K562 (cell line): ENCODE measurements around the gene FBXO4. TPM values are rescaled to one million over a fixed set of nuclear protein-coding genes. Genes with fewer than 3 reads are reported as not detected.

Experiments
- ARID2 ChIP-seq: fragments of 450-650 bp; IDR thresholded peaks from 2 replicates; pipeline ENCODE4 v1.6.1; 2017; ENCODE audit warnings: antibody characterized with exemption, mild to moderate bottlenecking
- CREB1 ChIP-seq, 2 experiments: sonication (generic) in 1 of 2; formaldehyde crosslinking in 1 of 2; IDR thresholded peaks; 2 replicates each; pipeline versions ENCODE4 v1.6.1 to v1.8.0; 2012 to 2022; ENCODE audit warnings: inconsistent platforms in 1 of 2, mild to moderate bottlenecking in 1 of 2, missing genetic modification reagents in 1 of 2, moderate library complexity in 1 of 2
- EGR1 ChIP-seq: fragments of 450-650 bp; conservative IDR thresholded peaks from 2 replicates; pipeline ENCODE4 v1.6.1; 2017; ENCODE audit warnings: mild to moderate bottlenecking
- ERF ChIP-seq: fragments of 450-650 bp; formaldehyde crosslinking; IDR thresholded peaks from 2 replicates; pipeline ENCODE4 v1.4.0; 2020; ENCODE audit warnings: mild to moderate bottlenecking, mixed read lengths
- MCM5 ChIP-seq: fragments of 450-650 bp; IDR thresholded peaks from 2 replicates; pipeline ENCODE4 v1.6.1; 2016; ENCODE audit warnings: low read depth
- MIER1 ChIP-seq: fragments of 450-650 bp; IDR thresholded peaks from 2 replicates; pipeline ENCODE4 v1.6.1; 2016; ENCODE audit warnings: antibody characterized with exemption, mild to moderate bottlenecking, low read depth
- NEUROD1 ChIP-seq: fragments of 150-350 bp; IDR thresholded peaks from 2 replicates; pipeline ENCODE4 v1.6.1; 2014; ENCODE audit warnings: borderline replicate concordance, low read length, low read depth; ENCODE audit not compliant: partially characterized antibody
- NFXL1 ChIP-seq: fragments of 450-650 bp; formaldehyde crosslinking; IDR thresholded peaks from 2 replicates; pipeline ENCODE4 v1.4.0; 2021; ENCODE audit warnings: mild to moderate bottlenecking
- PCBP1 ChIP-seq: fragments of 200-400 bp; formaldehyde crosslinking; IDR thresholded peaks from 2 replicates; pipeline ENCODE4 v1.6.1; 2018; ENCODE audit warnings: mild to moderate bottlenecking, low read depth, low read length; ENCODE audit not compliant: poor library complexity, severe bottlenecking
- RCOR1 ChIP-seq, 2 experiments: IDR thresholded peaks; 2 replicates each; pipeline ENCODE4 v1.6.1; 2012; ENCODE audit warnings: low read depth in 2 of 2, low read length in 2 of 2, borderline replicate concordance in 1 of 2, improper control_type of control experiment in 1 of 2
- ZC3H11A ChIP-seq: IDR thresholded peaks from 2 replicates; pipeline ENCODE4 v1.6.1; 2012; ENCODE audit warnings: low read depth, low read length, improper control_type of control experiment
- polyA plus RNA-seq, 8 experiments: library from polyadenylated mRNA; depleted of rRNA in 4 of 8; stranded (reverse) in 5 of 8; unstranded in 3 of 8; fragments of >200 nt; fragmentation: Nextera tagmentation in 2 of 8; fragmentation: Illumina TruSeq in 1 of 8; extraction: Ambion mirVana in 2 of 8; extraction: Trizol in 1 of 8; gene quantifications; 2 replicates each; pipeline versions ENCODE4 v1.2.1 to v1.2.3, GENCODE V29; 2011 to 2014; ENCODE audit warnings: inconsistent platforms in 1 of 8, missing spikeins in 1 of 8
- total RNA-seq, 7 experiments: library from RNA; depleted of rRNA in 6 of 7; stranded (reverse); fragments of >200 nt in 6 of 7; fragmentation: Illumina TruSeq in 2 of 7; extraction: Trizol in 2 of 7; gene quantifications; 2 replicates each; pipeline versions ENCODE4 v1.2.1 to v1.2.3, GENCODE V29; 2011 to 2021; ENCODE audit warnings: low replicate concordance in 1 of 7
- TF ChIP-seq, protein P1 (sequence below), 2 experiments: fragments of 150-350 bp in 1 of 2; IDR thresholded peaks; 2 replicates each; pipeline ENCODE4 v1.6.1; 2012 to 2016; ENCODE audit warnings: low read depth in 2 of 2, low read length in 2 of 2, mild to moderate bottlenecking in 1 of 2, moderate library complexity in 1 of 2
- TF ChIP-seq, protein P2 (sequence below): fragments of 200-400 bp; formaldehyde crosslinking; IDR thresholded peaks from 2 replicates; pipeline ENCODE4 v1.6.1; 2017; ENCODE audit warnings: mild to moderate bottlenecking, low read depth, low read length, moderate library complexity

FBXO4 gene
- total and polyA plus RNA-seq, 9 of the 15 experiments (the other 6 are each of a cell fraction or from before 2014, with no cell fraction given) = 5.9 to 33.4 (median 19.6) TPM

DNA sequence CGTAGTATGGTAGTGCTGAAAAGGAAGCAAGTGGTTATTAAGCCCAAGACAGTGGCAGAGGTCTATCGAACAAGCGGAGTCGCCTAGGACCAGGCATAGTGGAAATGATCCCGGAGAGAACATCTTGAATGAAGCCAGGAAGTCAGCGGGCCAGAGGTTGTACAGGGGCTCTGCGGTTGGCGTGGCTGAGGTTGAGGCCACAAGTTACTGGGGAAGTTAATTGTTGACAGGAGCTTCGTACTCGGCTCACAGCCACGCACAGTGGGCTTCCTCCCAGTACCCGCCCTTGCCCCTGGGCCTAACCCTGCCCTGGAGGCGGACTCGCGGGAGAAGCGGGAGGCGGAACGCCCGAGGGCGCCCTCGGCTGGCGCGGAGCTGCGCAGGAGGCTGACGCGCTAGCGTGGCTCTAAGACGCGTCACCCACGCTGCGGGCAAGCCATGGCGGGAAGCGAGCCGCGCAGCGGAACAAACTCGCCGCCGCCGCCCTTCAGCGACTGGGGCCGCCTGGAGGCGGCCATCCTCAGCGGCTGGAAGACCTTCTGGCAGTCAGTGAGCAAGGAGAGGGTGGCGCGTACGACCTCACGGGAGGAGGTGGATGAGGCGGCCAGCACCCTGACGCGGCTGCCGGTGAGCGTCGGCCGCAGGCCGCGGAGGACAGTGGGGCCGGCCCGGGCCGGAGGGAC is at the start of gene FBXO4 (continued):
- TF ChIP-seq NEUROD1 (peak; percentile 68), EGR1 (peak; percentile 86), MIER1 (no peak), ZC3H11A (no peak; the same call in 1 of the 2 replicates), NFXL1 (no peak), CREB1 (IDR thresholded peaks at IDR 0.05) (peak; percentile 93), CREB1 (CRISPR knock-in tag; IDR thresholded peaks at IDR 0.05) (peak; percentile 93), RCOR1 (IDR thresholded peaks at IDR 0.05; ENCODE audit: borderline replicate concordance in 1 of 2, low read depth in 2 of 2, low read length in 2 of 2) (peak in 1 of 2 experiments; percentile 49; a peak in 2 of 4 replicates), MCM5 (no peak), PCBP1 (no peak), ARID2 (peak; percentile 54), ERF (CRISPR knock-in tag) (peak; percentile 34; the same call in 1 of the 2 replicates)
- TF ChIP-seq, protein P1, sequence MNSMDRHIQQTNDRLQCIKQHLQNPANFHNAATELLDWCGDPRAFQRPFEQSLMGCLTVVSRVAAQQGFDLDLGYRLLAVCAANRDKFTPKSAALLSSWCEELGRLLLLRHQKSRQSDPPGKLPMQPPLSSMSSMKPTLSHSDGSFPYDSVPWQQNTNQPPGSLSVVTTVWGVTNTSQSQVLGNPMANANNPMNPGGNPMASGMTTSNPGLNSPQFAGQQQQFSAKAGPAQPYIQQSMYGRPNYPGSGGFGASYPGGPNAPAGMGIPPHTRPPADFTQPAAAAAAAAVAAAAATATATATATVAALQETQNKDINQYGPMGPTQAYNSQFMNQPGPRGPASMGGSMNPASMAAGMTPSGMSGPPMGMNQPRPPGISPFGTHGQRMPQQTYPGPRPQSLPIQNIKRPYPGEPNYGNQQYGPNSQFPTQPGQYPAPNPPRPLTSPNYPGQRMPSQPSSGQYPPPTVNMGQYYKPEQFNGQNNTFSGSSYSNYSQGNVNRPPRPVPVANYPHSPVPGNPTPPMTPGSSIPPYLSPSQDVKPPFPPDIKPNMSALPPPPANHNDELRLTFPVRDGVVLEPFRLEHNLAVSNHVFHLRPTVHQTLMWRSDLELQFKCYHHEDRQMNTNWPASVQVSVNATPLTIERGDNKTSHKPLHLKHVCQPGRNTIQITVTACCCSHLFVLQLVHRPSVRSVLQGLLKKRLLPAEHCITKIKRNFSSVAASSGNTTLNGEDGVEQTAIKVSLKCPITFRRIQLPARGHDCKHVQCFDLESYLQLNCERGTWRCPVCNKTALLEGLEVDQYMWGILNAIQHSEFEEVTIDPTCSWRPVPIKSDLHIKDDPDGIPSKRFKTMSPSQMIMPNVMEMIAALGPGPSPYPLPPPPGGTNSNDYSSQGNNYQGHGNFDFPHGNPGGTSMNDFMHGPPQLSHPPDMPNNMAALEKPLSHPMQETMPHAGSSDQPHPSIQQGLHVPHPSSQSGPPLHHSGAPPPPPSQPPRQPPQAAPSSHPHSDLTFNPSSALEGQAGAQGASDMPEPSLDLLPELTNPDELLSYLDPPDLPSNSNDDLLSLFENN (IDR thresholded peaks at IDR 0.05; ENCODE audit: low read depth in 2 of 2, low read length in 2 of 2) = peak in 1 of 2 experiments; percentile 71; a peak in 1 of 4 replicates
- TF ChIP-seq, protein P2, sequence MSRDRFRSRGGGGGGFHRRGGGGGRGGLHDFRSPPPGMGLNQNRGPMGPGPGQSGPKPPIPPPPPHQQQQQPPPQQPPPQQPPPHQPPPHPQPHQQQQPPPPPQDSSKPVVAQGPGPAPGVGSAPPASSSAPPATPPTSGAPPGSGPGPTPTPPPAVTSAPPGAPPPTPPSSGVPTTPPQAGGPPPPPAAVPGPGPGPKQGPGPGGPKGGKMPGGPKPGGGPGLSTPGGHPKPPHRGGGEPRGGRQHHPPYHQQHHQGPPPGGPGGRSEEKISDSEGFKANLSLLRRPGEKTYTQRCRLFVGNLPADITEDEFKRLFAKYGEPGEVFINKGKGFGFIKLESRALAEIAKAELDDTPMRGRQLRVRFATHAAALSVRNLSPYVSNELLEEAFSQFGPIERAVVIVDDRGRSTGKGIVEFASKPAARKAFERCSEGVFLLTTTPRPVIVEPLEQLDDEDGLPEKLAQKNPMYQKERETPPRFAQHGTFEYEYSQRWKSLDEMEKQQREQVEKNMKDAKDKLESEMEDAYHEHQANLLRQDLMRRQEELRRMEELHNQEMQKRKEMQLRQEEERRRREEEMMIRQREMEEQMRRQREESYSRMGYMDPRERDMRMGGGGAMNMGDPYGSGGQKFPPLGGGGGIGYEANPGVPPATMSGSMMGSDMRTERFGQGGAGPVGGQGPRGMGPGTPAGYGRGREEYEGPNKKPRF = no peak
